ENCODE results near the gene ARHGEF12. TPM values are rescaled to one million over a fixed set of nuclear protein-coding genes. Genes with fewer than 3 reads are reported as not detected.

The ARHGEF12 gene
- total RNA-seq, 4 donors from 2014 or later: 52.9 to 77.3 (median 61.4) TPM

DNA sequence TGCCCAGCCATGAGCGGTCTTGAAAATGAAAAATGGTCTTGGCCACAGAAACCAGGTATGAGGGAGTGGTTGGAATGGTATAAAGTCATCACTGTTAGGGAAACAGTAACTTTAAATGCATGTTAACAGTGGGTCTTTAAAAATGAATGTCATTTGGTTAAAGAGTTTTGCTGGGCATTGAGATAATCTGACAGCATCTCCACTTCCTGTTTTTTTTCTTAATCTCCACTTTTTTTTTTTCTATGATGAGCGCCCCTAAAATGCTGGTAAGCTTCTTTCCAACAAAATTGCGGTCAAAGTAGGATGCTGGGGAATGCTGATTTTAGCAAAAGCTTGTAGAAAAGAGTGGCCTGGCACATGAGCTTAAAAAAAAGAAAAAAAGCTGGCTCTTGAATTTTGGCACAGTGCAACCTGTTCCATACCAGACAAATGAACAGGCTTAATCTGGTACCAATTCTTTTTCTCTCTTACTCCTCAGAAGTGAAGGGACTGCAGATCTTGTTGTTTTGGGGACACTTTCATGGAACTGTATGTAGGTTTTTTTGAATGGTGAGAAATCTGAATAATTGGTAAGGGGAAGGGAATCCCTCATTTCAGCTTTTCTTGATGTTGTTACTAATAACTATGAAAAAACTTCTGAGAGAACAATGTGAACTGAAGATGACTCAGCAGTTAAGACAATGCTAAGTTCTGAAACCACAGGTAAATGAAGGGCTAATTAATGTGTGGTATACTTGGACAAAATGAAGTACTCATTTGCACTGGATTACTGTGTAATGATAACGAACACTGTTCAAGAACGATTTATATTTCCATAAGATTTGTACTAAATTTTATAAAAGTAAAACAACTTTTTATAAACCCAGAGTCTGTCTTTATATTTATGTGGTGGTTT is 3.1 kb upstream of the ARHGEF12 start:
- H3K27ac ChIP-seq: peak overlapping the region in 1 of 4 donors; percentile 28

GRCh38 chr11:120333801-120334200 is 2.4 kb upstream of the ARHGEF12 start:
- intact Hi-C loops (cut with DNase I; ENCODE audit: low total_unique reads): loop anchor here (5.0 kb wide), 1 partner anchor 354 kb away; no protein-coding TSS in a partner anchor

More for the DNA sequence above, 3.1 kb upstream of the ARHGEF12 start:
- no peaks in the 10 kb centered on the region for H3K9me3 ChIP-seq
- ATAC-seq (no peak), DNase-seq (no peak)
- no peaks in the 10 kb centered on the region for H3K36me3 ChIP-seq
- TF ChIP-seq POLR2A (IDR thresholded peaks at IDR 0.05): no peak
- TF ChIP-seq, protein P1, sequence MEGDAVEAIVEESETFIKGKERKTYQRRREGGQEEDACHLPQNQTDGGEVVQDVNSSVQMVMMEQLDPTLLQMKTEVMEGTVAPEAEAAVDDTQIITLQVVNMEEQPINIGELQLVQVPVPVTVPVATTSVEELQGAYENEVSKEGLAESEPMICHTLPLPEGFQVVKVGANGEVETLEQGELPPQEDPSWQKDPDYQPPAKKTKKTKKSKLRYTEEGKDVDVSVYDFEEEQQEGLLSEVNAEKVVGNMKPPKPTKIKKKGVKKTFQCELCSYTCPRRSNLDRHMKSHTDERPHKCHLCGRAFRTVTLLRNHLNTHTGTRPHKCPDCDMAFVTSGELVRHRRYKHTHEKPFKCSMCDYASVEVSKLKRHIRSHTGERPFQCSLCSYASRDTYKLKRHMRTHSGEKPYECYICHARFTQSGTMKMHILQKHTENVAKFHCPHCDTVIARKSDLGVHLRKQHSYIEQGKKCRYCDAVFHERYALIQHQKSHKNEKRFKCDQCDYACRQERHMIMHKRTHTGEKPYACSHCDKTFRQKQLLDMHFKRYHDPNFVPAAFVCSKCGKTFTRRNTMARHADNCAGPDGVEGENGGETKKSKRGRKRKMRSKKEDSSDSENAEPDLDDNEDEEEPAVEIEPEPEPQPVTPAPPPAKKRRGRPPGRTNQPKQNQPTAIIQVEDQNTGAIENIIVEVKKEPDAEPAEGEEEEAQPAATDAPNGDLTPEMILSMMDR (IDR thresholded peaks at IDR 0.05 in 4 of 5, conservative IDR thresholded peaks at IDR 0.05 in 1 of 5): no peak
- H3K27me3 ChIP-seq: no peaks in the 10 kb centered on the region
- intact Hi-C loops (cut with DNase I; ENCODE audit: low total_unique reads) (loop anchor here (5.0 kb wide), 1 partner anchor 354 kb away; no protein-coding TSS in a partner anchor), in situ Hi-C loops (cut with MboI; ENCODE audit: low sequenced_read_pairs in 4 of 4) (loop anchor here (5.0 to 25.0 kb wide), 3 partner anchors 94 to 104 kb away; no protein-coding TSS in a partner anchor)
- H3K4me3 ChIP-seq: no peak overlapping the region
- H3K4me1 ChIP-seq: peaks cover 5 to 18% of the 10 kb centered on the region in 2 donors

DNA sequence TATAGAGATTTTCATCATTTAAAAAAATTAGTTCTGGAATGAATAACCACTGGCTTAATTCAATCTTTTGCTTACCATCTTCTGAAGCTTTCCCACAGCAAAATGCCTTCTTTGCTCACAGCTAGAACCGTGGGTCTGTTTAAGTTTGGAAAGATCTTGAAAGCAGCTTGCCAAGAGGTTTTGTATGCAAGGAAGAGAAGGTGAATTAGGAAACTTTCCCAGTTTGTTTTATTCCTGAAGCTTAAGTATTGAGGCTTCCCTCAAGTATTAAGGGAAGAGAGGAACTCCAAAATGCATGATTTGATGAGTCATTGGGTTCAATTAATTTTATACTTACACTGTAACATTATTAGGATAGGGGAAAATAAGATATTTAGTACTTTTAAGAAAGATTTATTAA is 1.9 kb upstream of the ARHGEF12 start:
- intact Hi-C loops (cut with DNase I; ENCODE audit: low total_unique reads): loop anchor here (5.0 kb wide), 1 partner anchor 353 kb away; no protein-coding TSS in a partner anchor
- Histone ChIP-seq H3K27ac (peak overlapping the region; percentile 97 to 99 (median 98)), H3K27me3 (no peaks in the 10 kb centered on the region), H3K9me3 (no peaks in the 10 kb centered on the region), H3K36me3 (no peaks in the 10 kb centered on the region), H3K4me1 (peaks cover 14 to 28% of the 10 kb centered on the region in 2 donors), H3K4me3 (no peak overlapping the region)
- no peak for TF ChIP-seq POLR2A (IDR thresholded peaks at IDR 0.05)
- TF ChIP-seq, protein P1 (IDR thresholded peaks at IDR 0.05 in 4 of 5, conservative IDR thresholded peaks at IDR 0.05 in 1 of 5): no peak
- DNase-seq: no peak
- in situ Hi-C loops (cut with MboI; ENCODE audit: low sequenced_read_pairs in 4 of 4): loop anchor here (5.0 to 25.0 kb wide), 3 partner anchors 93 to 103 kb away; no protein-coding TSS in a partner anchor
- ATAC-seq: no peak

More at GRCh38 chr11:120333801-120334200, 2.4 kb upstream of the ARHGEF12 start:
- Histone ChIP-seq H3K4me3 (no peak overlapping the region), H3K9me3 (no peaks in the 10 kb centered on the region), H3K4me1 (peaks cover 9 to 23% of the 10 kb centered on the region in 2 donors), H3K27me3 (no peaks in the 10 kb centered on the region), H3K36me3 (no peaks in the 10 kb centered on the region), H3K27ac (peak overlapping the region; percentile 28 to 99 (median 98))
- in situ Hi-C loops (cut with MboI; ENCODE audit: low sequenced_read_pairs in 4 of 4): loop anchor here (5.0 to 25.0 kb wide), 3 partner anchors 94 to 104 kb away; no protein-coding TSS in a partner anchor
- DNase-seq (no peak), ATAC-seq (no peak)
- no peak for TF ChIP-seq POLR2A (IDR thresholded peaks at IDR 0.05)
- TF ChIP-seq, protein P1 (IDR thresholded peaks at IDR 0.05 in 4 of 5, conservative IDR thresholded peaks at IDR 0.05 in 1 of 5): no peak

DNA sequence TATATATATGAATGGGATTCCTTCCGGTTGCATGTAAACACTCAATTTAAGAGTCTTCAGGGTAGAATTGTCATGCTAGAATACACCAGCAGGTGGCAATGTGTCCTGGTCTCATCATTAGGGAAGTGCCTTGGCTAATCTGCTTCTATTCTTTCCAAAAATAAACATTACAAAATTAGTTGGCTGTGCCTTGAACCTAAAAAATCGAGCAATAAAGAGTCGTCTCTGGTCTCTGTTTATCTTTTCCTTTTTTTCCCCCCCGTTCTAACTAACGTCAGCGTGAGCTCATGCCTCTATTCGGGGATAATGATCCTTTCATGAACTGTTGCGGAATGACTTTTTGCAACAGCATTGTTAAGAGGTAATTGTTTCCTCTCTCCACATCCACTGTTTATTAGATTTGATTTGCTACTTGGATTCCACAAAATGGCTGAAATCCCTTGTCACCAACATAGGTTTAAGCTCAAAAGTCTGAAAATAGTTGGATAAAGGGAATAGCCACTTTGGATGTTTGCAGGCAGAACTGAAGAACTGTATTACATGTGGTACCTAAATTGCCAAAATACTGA is 1.2 kb upstream of the ARHGEF12 start:
- ATAC-seq (peak; percentile 49 to 54), DNase-seq (peak; percentile 43 to 70)
- peak in 1 of 2 donors; percentile 45 for TF ChIP-seq POLR2A (IDR thresholded peaks at IDR 0.05)
- TF ChIP-seq, protein P1 (IDR thresholded peaks at IDR 0.05 in 4 of 5, conservative IDR thresholded peaks at IDR 0.05 in 1 of 5): peak; percentile 61 to 76 (median 71)
- Histone ChIP-seq H3K27ac (peak overlapping the region; percentile 97 to 99 (median 98)), H3K36me3 (no peaks in the 10 kb centered on the region), H3K27me3 (no peaks in the 10 kb centered on the region), H3K4me1 (peaks cover 21 to 34% of the 10 kb centered on the region in 2 donors), H3K4me3 (peak overlapping the region; percentile 73 to 86 (median 79)), H3K9me3 (no peaks in the 10 kb centered on the region)
- in situ Hi-C loops (cut with MboI; ENCODE audit: low sequenced_read_pairs in 4 of 4): loop anchor here (5.0 to 25.0 kb wide), 3 partner anchors 92 to 102 kb away; no protein-coding TSS in a partner anchor
- intact Hi-C loops (cut with DNase I; ENCODE audit: low total_unique reads): loop anchor here (1.0 to 5.0 kb wide), 2 partner anchors 97 to 352 kb away; no protein-coding TSS in a partner anchor
